CD4-positive, alpha-beta memory T cell (primary cell): ENCODE data around the gene TRIOBP. TPM values are rescaled to one million over a fixed set of nuclear protein-coding genes. Genes with fewer than 3 reads are reported as not detected.

Experiments used
- CTCF ChIA-PET: fragments of 350-600 bp; sonication (Branson Sonifier 250); formaldehyde crosslinking; loops from one replicate; lab custom pipeline; 2021; ENCODE audit warnings: inconsistent platforms; ENCODE audit not compliant: partially characterized antibody; lab: Charles Lee
- POLR2A ChIA-PET: fragments of 350-600 bp; sonication (Branson Sonifier 250); formaldehyde crosslinking; loops from one replicate; lab custom pipeline; 2021; ENCODE audit not compliant: partially characterized antibody; lab: Charles Lee
- DNase-seq, 5 donors: peaks; one replicate each; pipeline versions ENCODE4 v3.0.0 to v3.0.0-alpha.2; 2020 to 2022; ENCODE audit warnings: mixed read lengths in 1 of 5
- H3K27ac ChIP-seq: one replicate; pipeline ENCODE4 v1.7.0; 2013; ENCODE audit warnings: low read depth, low read length
- H3K27me3 ChIP-seq: 2 replicates; pipeline ENCODE4 v1.7.0; 2013; ENCODE audit warnings: mild to moderate bottlenecking, low read length, moderate library complexity; ENCODE audit not compliant: insufficient read depth
- H3K36me3 ChIP-seq: 2 replicates; pipeline ENCODE4 v1.7.0; 2013; ENCODE audit warnings: mild to moderate bottlenecking, low read length, moderate library complexity; ENCODE audit not compliant: insufficient read depth
- H3K4me1 ChIP-seq: 2 replicates; pipeline ENCODE4 v1.7.0; 2013; ENCODE audit warnings: mild to moderate bottlenecking, low read length, moderate library complexity; ENCODE audit not compliant: insufficient read depth
- H3K4me3 ChIP-seq, 2 donors: one replicate each; pipeline ENCODE4 v1.7.0; 2013; ENCODE audit warnings: low read length in 2 of 2, mild to moderate bottlenecking in 1 of 2
- H3K9me3 ChIP-seq, 2 donors: one replicate each; pipeline ENCODE4 v1.7.0; 2013; ENCODE audit warnings: low read length in 2 of 2, control low read depth in 1 of 2; ENCODE audit not compliant: control insufficient read depth in 1 of 2
- H3K27ac Mint-ChIP-seq, 7 donors: one replicate each; pipeline ENCODE4 v1.8.0; 2020 to 2021; ENCODE audit warnings: mixed read lengths in 7 of 7, mild to moderate bottlenecking in 6 of 7, inconsistent platforms in 3 of 7, moderate library complexity in 3 of 7
- H3K27me3 Mint-ChIP-seq, 2 donors: one replicate each; pipeline ENCODE4 v1.8.0; 2020 to 2021; ENCODE audit warnings: mixed read lengths in 2 of 2
- H3K36me3 Mint-ChIP-seq, 2 donors: one replicate each; pipeline ENCODE4 v1.8.0; 2020 to 2021; ENCODE audit warnings: mixed read lengths in 2 of 2, inconsistent platforms in 1 of 2, mild to moderate bottlenecking in 1 of 2
- H3K4me1 Mint-ChIP-seq, 4 donors: one replicate each; pipeline ENCODE4 v1.8.0; 2020 to 2021; ENCODE audit warnings: mixed read lengths in 4 of 4, mild to moderate bottlenecking in 1 of 4
- H3K4me3 Mint-ChIP-seq, 8 donors: one replicate each; pipeline ENCODE4 v1.8.0; 2020 to 2021; ENCODE audit warnings: mixed read lengths in 8 of 8, mild to moderate bottlenecking in 7 of 8, moderate library complexity in 6 of 8, inconsistent platforms in 3 of 8
- H3K9me3 Mint-ChIP-seq, 8 donors: one replicate each; pipeline ENCODE4 v1.8.0; 2020 to 2021; ENCODE audit warnings: mixed read lengths in 8 of 8, mild to moderate bottlenecking in 5 of 8, inconsistent platforms in 3 of 8, moderate library complexity in 1 of 8
- intact Hi-C: fragments of 100-400 bp; cut with micrococcal nuclease; formaldehyde crosslinking; loops from one replicate; pipeline ENCODE4 v1.15.1; 2023
- polyA plus RNA-seq, 2 donors: library from polyadenylated mRNA; unstranded; fragments of 300-500 nt; fragmentation: Illumina TruSeq; gene quantifications; one replicate each; pipeline ENCODE4 v1.2.3, GENCODE V29; 2021
- total RNA-seq, 2 experiments: library from RNA; stranded (reverse); gene quantifications; one replicate each; pipeline ENCODE4 v1.2.3, GENCODE V29; 2021

TRIOBP gene
- total and polyA plus RNA-seq, 4 experiments from 2014 or later = 9.2 to 26.1 (median 19.4) TPM

DNA sequence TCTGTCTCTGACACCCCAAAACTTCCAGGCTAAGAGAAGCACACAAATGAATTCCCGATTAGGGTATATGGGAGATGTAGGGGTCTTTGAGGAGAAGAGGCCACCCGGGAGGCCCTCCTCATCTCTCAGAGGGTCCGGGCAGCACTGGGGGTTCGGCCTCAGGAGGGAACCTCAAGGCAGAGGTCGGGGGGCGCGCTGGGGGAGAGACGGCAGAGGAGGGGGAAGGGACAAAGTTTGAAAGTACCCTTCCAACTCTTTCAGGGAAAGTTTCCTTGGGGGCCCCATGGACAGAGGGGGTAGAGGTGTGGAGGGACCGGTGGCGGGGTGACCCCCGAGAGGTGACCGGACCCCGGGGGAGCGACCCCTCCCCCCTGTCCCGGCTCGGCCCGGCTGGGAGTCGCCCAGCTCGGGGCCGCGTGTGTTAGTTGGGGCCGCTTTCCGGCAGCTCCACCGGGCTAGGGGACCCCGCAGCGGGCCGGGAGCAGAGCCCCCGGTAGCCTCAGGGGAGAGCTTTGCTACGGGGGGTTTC is 107.6 kb downstream of the TRIOBP start:
- H3K4me1 Mint-ChIP-seq = peaks cover 17 to 55% (median 42%) of the 10 kb centered on the region in 4 donors
- Histone ChIP-seq H3K36me3 (no peaks in the 10 kb centered on the region), H3K27me3 (peaks cover 20% of the 10 kb centered on the region), H3K27ac (no peak overlapping the region), H3K4me3 (no peak overlapping the region), H3K9me3 (no peaks in the 10 kb centered on the region), H3K4me1 (peaks cover 57% of the 10 kb centered on the region)
- no peak for DNase-seq
- H3K36me3 Mint-ChIP-seq = no peaks in the 10 kb centered on the region
- H3K4me3 Mint-ChIP-seq = peak overlapping the region; percentile 63 to 74 (median 70)
- H3K27ac Mint-ChIP-seq = peak overlapping the region in 1 of 7 donors; percentile 56
- intact Hi-C loops = no loop called here
- peaks cover 28 to 29% of the 10 kb centered on the region in 2 donors for H3K27me3 Mint-ChIP-seq
- CTCF ChIA-PET = no interaction called here
- POLR2A ChIA-PET = interaction anchor here (0.9 to 1.5 kb wide), 2 partner anchors 46 to 196 kb away, joined by 3 to 4 read pairs; partner anchors contain the start of gene GGA1
- H3K9me3 Mint-ChIP-seq = no peaks in the 10 kb centered on the region

DNA sequence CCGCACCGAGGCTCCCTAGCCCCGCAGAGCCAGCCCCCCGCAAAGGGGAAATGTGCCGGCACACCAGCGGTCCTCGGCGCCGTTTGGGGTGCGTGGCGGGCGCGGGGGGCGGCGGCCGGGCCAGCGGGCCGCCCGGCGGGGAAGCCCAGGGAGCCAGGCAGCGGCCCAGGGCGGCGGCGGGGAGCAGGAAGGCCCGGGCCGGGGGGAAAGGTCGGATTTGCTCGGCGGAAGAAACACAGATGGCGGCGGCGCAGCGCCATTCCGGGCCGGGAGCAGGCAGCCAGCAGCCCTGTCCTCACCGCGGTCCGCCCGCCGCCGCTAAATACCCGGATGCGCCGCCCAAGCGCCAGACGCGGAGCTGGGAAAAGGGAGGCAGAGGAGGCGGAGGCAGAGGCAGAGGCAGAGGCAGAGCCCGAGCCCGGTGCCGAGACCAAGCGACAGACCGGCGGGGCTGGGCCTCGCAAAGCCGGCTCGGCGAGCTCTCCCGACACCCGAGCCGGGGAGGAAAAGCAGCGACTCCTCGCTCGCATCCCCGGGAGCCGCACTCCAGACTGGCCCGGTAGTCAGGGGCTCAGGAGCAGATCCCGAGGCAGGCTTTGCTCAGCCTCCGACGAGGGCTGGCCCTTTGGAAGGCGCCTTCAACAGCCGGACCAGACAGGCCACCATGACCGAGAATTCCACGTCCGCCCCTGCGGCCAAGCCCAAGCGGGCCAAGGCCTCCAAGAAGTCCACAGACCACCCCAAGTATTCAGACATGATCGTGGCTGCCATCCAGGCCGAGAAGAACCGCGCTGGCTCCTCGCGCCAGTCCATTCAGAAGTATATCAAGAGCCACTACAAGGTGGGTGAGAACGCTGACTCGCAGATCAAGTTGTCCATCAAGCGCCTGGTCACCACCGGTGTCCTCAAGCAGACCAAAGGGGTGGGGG is 108.3 kb downstream of the TRIOBP start:
- ChIA-PET CTCF (no interaction called here), POLR2A (interaction anchor here (0.9 to 1.5 kb wide), 2 partner anchors 45 to 197 kb away, joined by 3 to 4 read pairs; partner anchors contain the start of gene GGA1)
- H3K4me1 Mint-ChIP-seq = peaks cover 17 to 55% (median 42%) of the 10 kb centered on the region in 4 donors
- H3K9me3 Mint-ChIP-seq = no peaks in the 10 kb centered on the region
- H3K4me1 ChIP-seq = peaks cover 57% of the 10 kb centered on the region
- intact Hi-C loops = loop anchor here (5.0 kb wide), 3 partner anchors 37 to 198 kb away; partner anchors contain the start of genes ANKRD54 and GGA1
- H3K9me3 ChIP-seq = no peaks in the 10 kb centered on the region
- H3K36me3 ChIP-seq = no peaks in the 10 kb centered on the region
- peak overlapping the region; percentile 59 to 87 (median 78) for H3K4me3 Mint-ChIP-seq
- peaks cover 20% of the 10 kb centered on the region for H3K27me3 ChIP-seq
- peak overlapping the region in 3 of 7 donors; percentile 31 to 47 (median 35) for H3K27ac Mint-ChIP-seq
- no peaks in the 10 kb centered on the region for H3K36me3 Mint-ChIP-seq
- peak overlapping the region; percentile 26 for H3K27ac ChIP-seq
- peak; percentile 55 to 69 (median 61) for DNase-seq
- peaks cover 29 to 30% of the 10 kb centered on the region in 2 donors for H3K27me3 Mint-ChIP-seq
- H3K4me3 ChIP-seq = peak overlapping the region in 1 of 2 donors; percentile 44

DNA sequence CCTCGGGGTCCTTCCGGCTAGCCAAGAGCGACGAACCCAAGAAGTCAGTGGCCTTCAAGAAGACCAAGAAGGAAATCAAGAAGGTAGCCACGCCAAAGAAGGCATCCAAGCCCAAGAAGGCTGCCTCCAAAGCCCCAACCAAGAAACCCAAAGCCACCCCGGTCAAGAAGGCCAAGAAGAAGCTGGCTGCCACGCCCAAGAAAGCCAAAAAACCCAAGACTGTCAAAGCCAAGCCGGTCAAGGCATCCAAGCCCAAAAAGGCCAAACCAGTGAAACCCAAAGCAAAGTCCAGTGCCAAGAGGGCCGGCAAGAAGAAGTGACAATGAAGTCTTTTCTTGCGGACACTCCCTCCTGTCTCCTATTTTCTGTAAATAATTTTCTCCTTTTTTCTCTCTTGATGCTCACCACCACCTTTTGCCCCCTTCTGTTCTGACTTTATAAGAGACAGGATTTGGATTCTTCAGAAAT is 109.0 kb downstream of the TRIOBP start:
- Mint-ChIP-seq H3K27ac (peak overlapping the region in 3 of 7 donors; percentile 9 to 91 (median 16)), H3K9me3 (no peaks in the 10 kb centered on the region), H3K36me3 (no peaks in the 10 kb centered on the region), H3K4me3 (peak overlapping the region; percentile 59 to 87 (median 78)), H3K27me3 (peaks cover 29 to 30% of the 10 kb centered on the region in 2 donors), H3K4me1 (peaks cover 17 to 55% (median 42%) of the 10 kb centered on the region in 4 donors)
- no peaks in the 10 kb centered on the region for H3K9me3 ChIP-seq
- H3K4me3 ChIP-seq = peak overlapping the region in 1 of 2 donors; percentile 44
- H3K4me1 ChIP-seq = peaks cover 57% of the 10 kb centered on the region
- DNase-seq = no peak
- CTCF ChIA-PET = interaction anchor here (5.2 kb wide), 1 partner anchor 12 kb away, joined by 50 read pairs; no protein-coding TSS in a partner anchor
- intact Hi-C loops = loop anchor here (5.0 kb wide), 3 partner anchors 36 to 199 kb away; partner anchors contain the start of genes ANKRD54 and GGA1
- H3K27me3 ChIP-seq = peaks cover 20% of the 10 kb centered on the region
- POLR2A ChIA-PET = no interaction called here
- H3K27ac ChIP-seq = no peak overlapping the region
- H3K36me3 ChIP-seq = no peaks in the 10 kb centered on the region

DNA sequence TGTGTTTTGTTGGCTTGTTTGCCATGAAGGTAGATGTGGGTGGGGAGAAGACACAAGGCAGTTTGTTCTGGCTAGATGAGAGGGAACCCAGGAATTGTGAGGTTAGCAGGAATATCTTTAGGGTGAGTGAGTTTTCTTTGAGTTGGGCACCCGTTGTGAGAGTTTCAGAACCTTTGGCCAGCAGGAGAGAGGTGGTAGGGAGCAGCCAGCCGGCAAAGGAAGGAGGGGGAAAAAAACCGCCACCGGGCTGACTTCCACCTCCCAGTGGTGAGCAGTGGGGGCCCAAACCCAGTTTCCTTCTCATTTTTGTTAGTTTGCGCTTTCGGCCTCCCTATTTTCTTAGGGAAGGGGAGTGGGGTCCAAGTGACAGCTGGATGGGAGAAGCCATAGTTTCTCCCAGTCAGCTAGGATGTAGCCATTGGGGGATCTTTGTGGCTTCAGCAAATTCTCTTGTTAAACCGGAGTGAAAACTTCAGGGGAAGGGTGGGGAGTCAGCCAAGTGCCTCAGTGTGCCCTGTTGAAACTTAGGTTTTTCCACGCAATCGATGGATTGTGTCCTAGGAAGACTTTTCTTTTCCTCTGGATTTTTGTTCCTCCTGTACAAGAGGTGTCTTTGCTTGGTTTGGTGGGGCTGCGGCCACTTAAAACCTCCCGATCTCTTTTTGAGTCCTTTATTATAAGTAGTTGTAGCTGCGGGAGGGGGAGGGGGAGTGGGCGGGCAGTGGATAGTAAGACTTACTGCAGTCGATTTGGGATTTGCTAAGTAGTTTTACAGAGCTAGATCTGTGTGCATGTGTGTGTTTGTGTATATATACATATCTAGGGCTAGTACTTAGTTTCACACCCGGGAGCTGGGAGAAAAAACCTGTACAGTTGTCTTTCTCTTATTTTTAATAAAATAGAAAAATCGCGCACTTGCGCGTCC is 109.8 kb downstream of the TRIOBP start:
- Histone ChIP-seq H3K9me3 (no peaks in the 10 kb centered on the region), H3K4me1 (peaks cover 57% of the 10 kb centered on the region), H3K4me3 (no peak overlapping the region), H3K36me3 (no peaks in the 10 kb centered on the region), H3K27ac (no peak overlapping the region), H3K27me3 (peaks cover 20% of the 10 kb centered on the region)
- Mint-ChIP-seq H3K27ac (peak overlapping the region in 5 of 7 donors; percentile 9 to 91 (median 37)), H3K4me3 (peak overlapping the region; percentile 69 to 87 (median 80)), H3K9me3 (no peaks in the 10 kb centered on the region), H3K27me3 (peaks cover 29 to 30% of the 10 kb centered on the region in 2 donors), H3K36me3 (no peaks in the 10 kb centered on the region), H3K4me1 (peaks cover 17 to 55% (median 42%) of the 10 kb centered on the region in 4 donors)
- intact Hi-C loops = loop anchor here (1.0 to 5.0 kb wide), 4 partner anchors 36 to 199 kb away; partner anchors contain the start of genes ANKRD54, GGA1 and MICALL1
- no peak for DNase-seq
- POLR2A ChIA-PET = interaction anchor here (1.2 to 1.5 kb wide), 2 partner anchors 13 to 100 kb away, joined by 3 to 6 read pairs; partner anchors contain the start of gene MICALL1
- CTCF ChIA-PET = interaction anchor here (0.9 to 5.2 kb wide), 2 partner anchors 11 to 24 kb away, joined by 3 to 50 read pairs; no protein-coding TSS in a partner anchor

DNA sequence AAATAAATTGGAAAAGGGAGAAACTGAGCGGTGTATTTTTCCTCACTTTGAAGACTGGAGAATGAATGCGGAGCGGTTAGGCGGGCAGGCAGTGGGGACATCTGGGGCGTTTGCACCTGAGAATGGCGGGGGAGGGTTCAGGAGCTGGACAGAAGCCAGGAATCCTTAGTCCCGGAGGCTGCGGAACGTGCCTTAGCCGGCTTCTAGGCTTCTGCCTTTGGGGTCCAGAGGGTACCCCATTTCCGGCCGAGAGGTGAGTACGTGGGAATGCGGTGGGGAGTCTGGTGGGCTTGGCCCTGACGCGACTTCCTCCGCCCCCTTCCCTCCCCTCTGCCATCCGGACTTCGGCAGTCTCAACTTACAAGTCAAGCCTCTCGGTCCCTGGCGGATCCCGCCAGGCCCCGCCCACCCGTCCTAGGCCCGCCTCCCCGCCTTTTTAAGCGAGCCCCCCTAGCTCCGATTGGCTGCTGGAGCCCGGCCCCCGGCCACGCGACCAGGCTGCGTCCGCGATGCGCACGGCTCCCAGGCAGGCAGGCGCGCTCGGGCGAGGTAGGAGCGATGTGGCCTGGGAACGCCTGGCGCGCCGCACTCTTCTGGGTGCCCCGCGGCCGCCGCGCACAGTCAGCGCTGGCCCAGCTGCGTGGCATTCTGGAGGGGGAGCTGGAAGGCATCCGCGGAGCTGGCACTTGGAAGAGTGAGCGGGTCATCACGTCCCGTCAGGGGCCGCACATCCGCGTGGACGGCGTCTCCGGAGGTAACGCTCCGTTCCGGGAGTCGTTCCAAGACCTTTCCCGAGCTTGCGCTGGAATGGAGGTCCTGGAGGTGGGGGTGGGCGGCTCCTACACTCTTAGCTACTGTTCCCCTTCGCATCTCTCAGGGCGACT is 110.8 kb downstream of the TRIOBP start, which contains the start of gene GCAT:
Gene GCAT (plus strand): TSS at position 525 of the 884 bp plus-strand sequence. CDS start 34 bp downstream, at position 559.
- CTCF ChIA-PET = interaction anchor here (0.9 to 5.4 kb wide), 4 partner anchors 11 to 146 kb away, joined by 3 to 50 read pairs (median 12); partner anchors contain the start of genes C22orf23 and POLR2F
- Mint-ChIP-seq H3K27ac (peak within 1 kb of the TSS in 4 of 7 donors; percentile 32 to 47 (median 45)), H3K9me3 (no peaks in the 10 kb centered on the region), H3K4me3 (peak within 1 kb of the TSS; percentile 69 to 87 (median 78)), H3K36me3 (no peaks in the 10 kb centered on the region), H3K4me1 (peaks cover 17 to 50% (median 37%) of the 10 kb centered on the region in 4 donors), H3K27me3 (peaks cover 30% of the 10 kb centered on the region in 2 donors)
- H3K27ac ChIP-seq = no peak within 1 kb of the TSS
- H3K4me3 ChIP-seq = peak within 1 kb of the TSS; percentile 36 to 45
- no peaks in the 10 kb centered on the region for H3K9me3 ChIP-seq
- peaks cover 50% of the 10 kb centered on the region for H3K4me1 ChIP-seq
- DNase-seq = peak; percentile 70 to 82 (median 75)
- no peaks in the 10 kb centered on the region for H3K36me3 ChIP-seq
- intact Hi-C loops = loop anchor here (1.0 to 5.0 kb wide), 4 partner anchors 35 to 200 kb away; partner anchors contain the start of genes ANKRD54, GGA1 and MICALL1
- POLR2A ChIA-PET = interaction anchor here (0.6 to 1.5 kb wide), 5 partner anchors 10 to 99 kb away, joined by 3 to 6 read pairs (median 3); partner anchors contain the start of genes ANKRD54 and MICALL1
- peaks cover 20% of the 10 kb centered on the region for H3K27me3 ChIP-seq
